A549 (cell line): ENCODE results near the gene LCN15. TPM values are rescaled to one million over a fixed set of nuclear protein-coding genes. Genes with fewer than 3 reads are reported as not detected.
A peak's percentile ranks its signal among the peaks of the same experiment; 100 is the strongest.

Experiments used
- BHLHE40 ChIP-seq: IDR thresholded peaks from 2 replicates; pipeline ENCODE4 v1.6.1; 2012; ENCODE audit warnings: low read depth, low read length, inconsistent platforms
- CBX8 ChIP-seq: fragments of 200-600 bp; sonication (generic); IDR thresholded peaks from 2 replicates; pipeline ENCODE4 v1.6.1; 2016
- CEBPB ChIP-seq, 2 experiments: fragments of >200 bp in 1 of 2; sonication (Bioruptor Twin) in 1 of 2; formaldehyde crosslinking in 1 of 2; IDR thresholded peaks; 2 replicates each; pipeline ENCODE4 v1.6.1; 2012 to 2016
- CHD4 ChIP-seq: fragments of 200-600 bp; sonication (generic); IDR thresholded peaks from 2 replicates; pipeline ENCODE4 v1.6.1; 2016; ENCODE audit warnings: antibody characterized with exemption, mild to moderate bottlenecking, borderline replicate concordance
- EHF ChIP-seq: fragments of 250-450 bp; sonication (Bioruptor Pico); IDR thresholded peaks from 2 replicates; pipeline ENCODE4 v1.5.0; 2020; ENCODE audit warnings: mild to moderate bottlenecking
- ESRRA ChIP-seq: fragments of 150-350 bp; IDR thresholded peaks from 2 replicates; pipeline ENCODE4 v1.6.1; 2014; ENCODE audit warnings: mild to moderate bottlenecking, low read length, borderline replicate concordance
- FOSL2 ChIP-seq, 2 experiments: fragments of 450-650 bp in 1 of 2; fragments of >200 bp in 1 of 2; sonication (Bioruptor Twin) in 1 of 2; formaldehyde crosslinking; IDR thresholded peaks; 2 replicates each; pipeline versions ENCODE4 v1.5.0 to v1.6.1; 2016 to 2020; ENCODE audit warnings: mild to moderate bottlenecking in 1 of 2, moderate library complexity in 1 of 2
- FOXS1 ChIP-seq: fragments of 250-450 bp; sonication (Bioruptor Pico); IDR thresholded peaks from 2 replicates; pipeline ENCODE4 v1.5.0; 2020; ENCODE audit warnings: mild to moderate bottlenecking, moderate library complexity
- HDAC2 ChIP-seq: fragments of 200-600 bp; sonication (generic); IDR thresholded peaks from 2 replicates; pipeline ENCODE4 v1.6.1; 2016
- HOXB5 ChIP-seq: fragments of 250-450 bp; sonication (Bioruptor Pico); IDR thresholded peaks from 2 replicates; pipeline ENCODE4 v1.5.0; 2020; ENCODE audit warnings: mild to moderate bottlenecking, moderate library complexity
- JUN ChIP-seq, 2 experiments: fragments of >200 bp; sonication (Bioruptor Twin); formaldehyde crosslinking; IDR thresholded peaks; 2 replicates in 1 of 2; 3 replicates in 1 of 2; pipeline ENCODE4 v1.6.1; 2016 to 2017
- KDM5A ChIP-seq: fragments of 200-600 bp; sonication (generic); IDR thresholded peaks from 2 replicates; pipeline ENCODE4 v1.6.1; 2016; ENCODE audit warnings: antibody characterized with exemption, mild to moderate bottlenecking
- MAFK ChIP-seq: fragments of 450-650 bp; IDR thresholded peaks from 2 replicates; pipeline ENCODE4 v1.6.1; 2014; ENCODE audit not compliant: partially characterized antibody
- MAZ ChIP-seq: fragments of 150-350 bp; IDR thresholded peaks from 2 replicates; pipeline ENCODE4 v1.6.1; 2014; ENCODE audit warnings: antibody characterized with exemption, low read depth, low read length, borderline replicate concordance
- NFE2L2 ChIP-seq: fragments of 150-350 bp; conservative IDR thresholded peaks from 2 replicates; pipeline ENCODE4 v1.6.1; 2014; ENCODE audit warnings: low read length
- NPAS2 ChIP-seq: fragments of 250-450 bp; sonication (Bioruptor Pico); IDR thresholded peaks from 2 replicates; pipeline ENCODE4 v1.8.0; 2022; ENCODE audit warnings: mild to moderate bottlenecking, moderate library complexity, borderline replicate concordance
- NR3C1 ChIP-seq: fragments of >200 bp; sonication (Bioruptor Twin); formaldehyde crosslinking; IDR thresholded peaks from 3 replicates; pipeline ENCODE4 v1.6.1; 2017
- PHF8 ChIP-seq: fragments of 200-600 bp; sonication (generic); IDR thresholded peaks from 2 replicates; pipeline ENCODE4 v1.6.1; 2016; ENCODE audit warnings: low read depth, mild to moderate bottlenecking, antibody characterized with exemption, moderate library complexity, borderline replicate concordance
- POLR2AphosphoS2 ChIP-seq: conservative IDR thresholded peaks from 2 replicates; pipeline ENCODE4 v1.6.1; 2012; ENCODE audit warnings: low read length, improper control_type of control experiment, inconsistent platforms
- RAD21 ChIP-seq, 2 experiments: fragments of >200 bp in 1 of 2; sonication (Bioruptor Twin) in 1 of 2; formaldehyde crosslinking in 1 of 2; IDR thresholded peaks in 1 of 2; conservative IDR thresholded peaks in 1 of 2; 2 replicates in 1 of 2; 3 replicates in 1 of 2; pipeline ENCODE4 v1.6.1; 2012 to 2018; ENCODE audit warnings: inconsistent platforms in 1 of 2
- RARB ChIP-seq: fragments of 250-450 bp; sonication (Bioruptor Pico); IDR thresholded peaks from 2 replicates; pipeline ENCODE4 v1.8.0; 2021; ENCODE audit warnings: mild to moderate bottlenecking, moderate library complexity
- RCOR1 ChIP-seq: fragments of 150-350 bp; IDR thresholded peaks from 2 replicates; pipeline ENCODE4 v1.6.1; 2014; ENCODE audit warnings: antibody characterized with exemption, low read length, low read depth
- RFX5 ChIP-seq: fragments of 450-650 bp; IDR thresholded peaks from 2 replicates; pipeline ENCODE4 v1.7.1; 2014; ENCODE audit warnings: antibody characterized with exemption, mild to moderate bottlenecking, moderate library complexity
- SMC3 ChIP-seq: fragments of >200 bp; sonication (Bioruptor Twin); formaldehyde crosslinking; IDR thresholded peaks from 3 replicates; pipeline ENCODE4 v1.6.1; 2018; ENCODE audit warnings: inconsistent platforms
- TFCP2L1 ChIP-seq: fragments of 250-450 bp; sonication (Bioruptor Pico); IDR thresholded peaks from 2 replicates; pipeline ENCODE4 v1.5.0; 2021; ENCODE audit warnings: mild to moderate bottlenecking
- ZC3H11A ChIP-seq: fragments of 450-650 bp; IDR thresholded peaks from 2 replicates; pipeline ENCODE4 v1.6.1; 2014; ENCODE audit warnings: antibody characterized with exemption, mild to moderate bottlenecking
- ZFP36 ChIP-seq: fragments of 450-650 bp; IDR thresholded peaks from 2 replicates; pipeline ENCODE4 v1.6.1; 2014; ENCODE audit warnings: borderline replicate concordance; ENCODE audit not compliant: partially characterized antibody
- ZSCAN20 ChIP-seq: fragments of 250-450 bp; sonication (Bioruptor Pico); IDR thresholded peaks from 2 replicates; pipeline ENCODE4 v1.8.0; 2022; ENCODE audit warnings: mild to moderate bottlenecking, moderate library complexity
- polyA plus RNA-seq, 4 experiments: library from polyadenylated mRNA; depleted of rRNA in 3 of 4; stranded (reverse); fragments of >200 nt; fragmentation: RNase III in 1 of 4; extraction: RNeasy Plus Mini Kit Qiagen cat#74134 plus additional on column Dnase treatment in 1 of 4; gene quantifications; 2 replicates in 3 of 4; 3 replicates in 1 of 4; pipeline ENCODE4 v1.2.3, GENCODE V29; 2011 to 2017
- TF ChIP-seq, protein P1 (sequence below): fragments of >200 bp; sonication (Bioruptor Twin); formaldehyde crosslinking; IDR thresholded peaks from 3 replicates; pipeline ENCODE4 v1.5.1; 2016
- TF ChIP-seq, protein P2 (sequence below): fragments of >200 bp; sonication (Bioruptor Twin); formaldehyde crosslinking; IDR thresholded peaks from 2 replicates; pipeline ENCODE4 v1.6.1; 2016
- TF ChIP-seq, protein P3 (sequence below): IDR thresholded peaks from 2 replicates; pipeline ENCODE4 v1.6.1; 2012; ENCODE audit warnings: low read depth, borderline replicate concordance
- TF ChIP-seq, protein P4 (sequence below): fragments of 200-600 bp; sonication (generic); IDR thresholded peaks from 2 replicates; pipeline ENCODE4 v1.6.1; 2016; ENCODE audit warnings: antibody characterized with exemption, mild to moderate bottlenecking, moderate library complexity

The LCN15 gene
- polyA plus RNA-seq, 2 of the 4 experiments (the other 2 are of a cell fraction), result 0.09 to 0.10 TPM

DNA sequence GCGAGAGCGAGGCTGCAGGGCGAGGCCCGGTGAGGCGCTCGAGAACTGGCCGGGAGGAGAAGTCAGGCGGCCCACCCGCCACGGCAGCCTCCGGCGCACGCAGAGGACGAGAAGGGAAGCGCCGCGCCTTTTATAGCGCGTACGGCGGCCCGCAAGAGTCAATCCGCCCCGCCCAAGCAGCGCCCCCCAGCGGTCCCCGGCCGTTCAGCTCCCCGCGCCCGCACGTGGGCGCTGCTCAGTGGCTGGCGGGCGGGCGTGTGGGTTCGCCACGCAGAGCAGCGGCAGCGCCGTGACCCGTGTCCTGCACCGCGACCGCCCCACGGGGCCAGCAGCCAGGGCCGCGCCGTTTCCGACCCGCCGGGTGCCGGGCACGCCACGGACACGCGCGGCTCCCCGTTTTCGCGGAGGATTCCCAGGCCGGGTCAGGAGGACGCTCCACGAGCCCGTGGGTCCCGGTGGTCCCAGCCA is 36.2 kb downstream of the LCN15 start (continued):
- TF ChIP-seq NFE2L2 (no peak), ZSCAN20 (CRISPR knock-in tag) (no peak), CEBPB (IDR thresholded peaks at IDR 0.05) (peak in 1 of 2 experiments; percentile 18; a peak in 1 of 4 replicates), MAZ (peak; percentile 68), NPAS2 (peak; percentile 88), FOSL2 (IDR thresholded peaks at IDR 0.05) (no peak), FOSL2 (CRISPR knock-in tag; IDR thresholded peaks at IDR 0.05) (peak; percentile 58), SMC3 (peak; percentile 19; the same call in 2 of the 3 replicates), KDM5A (no peak), JUN (IDR thresholded peaks at IDR 0.05) (peak; percentile 94 to 99), POLR2AphosphoS2 (no peak), FOXS1 (no peak), ESRRA (0 out of 2 replicates have a peak, but pooled peaks have one; percentile 19), CHD4 (no peak), MAFK (no peak), RFX5 (no peak), PHF8 (no peak), NR3C1 (no peak), ZC3H11A (no peak), HOXB5 (CRISPR knock-in tag) (peak; percentile 84), TFCP2L1 (CRISPR knock-in tag) (peak; percentile 93), RARB (CRISPR knock-in tag) (no peak), CBX8 (no peak), ZFP36 (no peak), BHLHE40 (peak; percentile 38), RAD21 (conservative IDR thresholded peaks at IDR 0.05 in 1 of 2, IDR thresholded peaks at IDR 0.05 in 1 of 2) (0 out of 5 replicates have a peak, but pooled peaks of 1 of the 2 experiments have one; percentile 19), HDAC2 (no peak), RCOR1 (no peak), EHF (CRISPR knock-in tag) (no peak)
- TF ChIP-seq, protein P1, sequence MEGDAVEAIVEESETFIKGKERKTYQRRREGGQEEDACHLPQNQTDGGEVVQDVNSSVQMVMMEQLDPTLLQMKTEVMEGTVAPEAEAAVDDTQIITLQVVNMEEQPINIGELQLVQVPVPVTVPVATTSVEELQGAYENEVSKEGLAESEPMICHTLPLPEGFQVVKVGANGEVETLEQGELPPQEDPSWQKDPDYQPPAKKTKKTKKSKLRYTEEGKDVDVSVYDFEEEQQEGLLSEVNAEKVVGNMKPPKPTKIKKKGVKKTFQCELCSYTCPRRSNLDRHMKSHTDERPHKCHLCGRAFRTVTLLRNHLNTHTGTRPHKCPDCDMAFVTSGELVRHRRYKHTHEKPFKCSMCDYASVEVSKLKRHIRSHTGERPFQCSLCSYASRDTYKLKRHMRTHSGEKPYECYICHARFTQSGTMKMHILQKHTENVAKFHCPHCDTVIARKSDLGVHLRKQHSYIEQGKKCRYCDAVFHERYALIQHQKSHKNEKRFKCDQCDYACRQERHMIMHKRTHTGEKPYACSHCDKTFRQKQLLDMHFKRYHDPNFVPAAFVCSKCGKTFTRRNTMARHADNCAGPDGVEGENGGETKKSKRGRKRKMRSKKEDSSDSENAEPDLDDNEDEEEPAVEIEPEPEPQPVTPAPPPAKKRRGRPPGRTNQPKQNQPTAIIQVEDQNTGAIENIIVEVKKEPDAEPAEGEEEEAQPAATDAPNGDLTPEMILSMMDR, result peak; percentile 90
- TF ChIP-seq, protein P2, sequence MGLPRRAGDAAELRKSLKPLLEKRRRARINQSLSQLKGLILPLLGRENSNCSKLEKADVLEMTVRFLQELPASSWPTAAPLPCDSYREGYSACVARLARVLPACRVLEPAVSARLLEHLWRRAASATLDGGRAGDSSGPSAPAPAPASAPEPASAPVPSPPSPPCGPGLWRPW, result no peak
- TF ChIP-seq, protein P3, sequence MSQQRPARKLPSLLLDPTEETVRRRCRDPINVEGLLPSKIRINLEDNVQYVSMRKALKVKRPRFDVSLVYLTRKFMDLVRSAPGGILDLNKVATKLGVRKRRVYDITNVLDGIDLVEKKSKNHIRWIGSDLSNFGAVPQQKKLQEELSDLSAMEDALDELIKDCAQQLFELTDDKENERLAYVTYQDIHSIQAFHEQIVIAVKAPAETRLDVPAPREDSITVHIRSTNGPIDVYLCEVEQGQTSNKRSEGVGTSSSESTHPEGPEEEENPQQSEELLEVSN, result peak; percentile 53
- TF ChIP-seq, protein P4, sequence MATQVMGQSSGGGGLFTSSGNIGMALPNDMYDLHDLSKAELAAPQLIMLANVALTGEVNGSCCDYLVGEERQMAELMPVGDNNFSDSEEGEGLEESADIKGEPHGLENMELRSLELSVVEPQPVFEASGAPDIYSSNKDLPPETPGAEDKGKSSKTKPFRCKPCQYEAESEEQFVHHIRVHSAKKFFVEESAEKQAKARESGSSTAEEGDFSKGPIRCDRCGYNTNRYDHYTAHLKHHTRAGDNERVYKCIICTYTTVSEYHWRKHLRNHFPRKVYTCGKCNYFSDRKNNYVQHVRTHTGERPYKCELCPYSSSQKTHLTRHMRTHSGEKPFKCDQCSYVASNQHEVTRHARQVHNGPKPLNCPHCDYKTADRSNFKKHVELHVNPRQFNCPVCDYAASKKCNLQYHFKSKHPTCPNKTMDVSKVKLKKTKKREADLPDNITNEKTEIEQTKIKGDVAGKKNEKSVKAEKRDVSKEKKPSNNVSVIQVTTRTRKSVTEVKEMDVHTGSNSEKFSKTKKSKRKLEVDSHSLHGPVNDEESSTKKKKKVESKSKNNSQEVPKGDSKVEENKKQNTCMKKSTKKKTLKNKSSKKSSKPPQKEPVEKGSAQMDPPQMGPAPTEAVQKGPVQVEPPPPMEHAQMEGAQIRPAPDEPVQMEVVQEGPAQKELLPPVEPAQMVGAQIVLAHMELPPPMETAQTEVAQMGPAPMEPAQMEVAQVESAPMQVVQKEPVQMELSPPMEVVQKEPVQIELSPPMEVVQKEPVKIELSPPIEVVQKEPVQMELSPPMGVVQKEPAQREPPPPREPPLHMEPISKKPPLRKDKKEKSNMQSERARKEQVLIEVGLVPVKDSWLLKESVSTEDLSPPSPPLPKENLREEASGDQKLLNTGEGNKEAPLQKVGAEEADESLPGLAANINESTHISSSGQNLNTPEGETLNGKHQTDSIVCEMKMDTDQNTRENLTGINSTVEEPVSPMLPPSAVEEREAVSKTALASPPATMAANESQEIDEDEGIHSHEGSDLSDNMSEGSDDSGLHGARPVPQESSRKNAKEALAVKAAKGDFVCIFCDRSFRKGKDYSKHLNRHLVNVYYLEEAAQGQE, result no peak; the same call in 1 of the 2 replicates
